Umbilical cord (tissue), 2 donors: ENCODE measurements around the gene FGD5. TPM values are rescaled to one million over a fixed set of nuclear protein-coding genes. Genes with fewer than 3 reads are reported as not detected.

ENCODE experiments used
- DNase-seq: peaks from one replicate; pipeline ENCODE4 v3.0.0-alpha.2; 2015; ENCODE audit warnings: low spot score
- total RNA-seq: library from RNA; depleted of rRNA; stranded (reverse); fragments of >200 nt; gene quantifications from one replicate; pipeline ENCODE4 v1.2.3, GENCODE V29; 2014; ENCODE audit warnings: low replicate concordance; ENCODE audit not compliant: insufficient read depth

The FGD5 gene
- total RNA-seq, 1 donor from 2014 or later = 10.1 TPM

DNA sequence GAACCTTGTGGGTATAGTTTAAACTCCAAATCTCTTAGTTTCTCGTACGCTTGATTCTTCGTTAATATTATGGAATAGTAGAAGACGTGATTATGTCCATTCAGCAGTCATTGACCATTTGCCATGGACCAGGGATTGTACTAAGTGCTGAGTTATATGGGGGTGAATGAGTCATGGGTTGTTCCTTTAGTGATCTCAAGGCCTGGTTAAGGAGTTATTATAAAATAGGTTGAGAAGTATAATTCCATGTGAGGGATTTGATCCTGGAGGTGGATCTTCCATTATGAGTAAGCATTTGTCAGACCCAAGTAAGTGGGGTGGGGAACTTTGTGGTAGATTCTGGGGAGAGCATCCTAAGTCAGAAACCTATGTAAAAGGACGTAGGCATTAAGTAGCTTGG is 144.0 kb downstream of the FGD5 start:
- no peak for DNase-seq

DNA sequence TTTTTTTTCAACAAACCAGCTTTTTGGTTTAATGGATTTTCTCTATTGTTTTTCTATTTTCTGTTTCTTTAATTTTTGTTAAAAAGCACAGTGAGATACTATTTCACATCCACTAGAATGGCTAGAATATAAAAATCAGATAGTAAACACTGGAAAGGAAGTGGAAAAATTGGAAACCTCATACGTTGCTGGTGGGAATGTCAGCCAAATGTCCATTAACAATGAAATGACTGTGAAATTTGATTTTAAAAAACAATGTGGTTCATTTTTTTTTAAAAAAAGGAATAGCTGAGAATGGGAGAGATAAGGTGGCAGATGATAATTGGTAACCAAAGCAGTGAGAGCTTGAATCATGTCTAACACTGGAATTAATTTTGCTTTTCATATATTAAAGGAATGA is 148.5 kb downstream of the FGD5 start:
- DNase-seq = no peak

DNA sequence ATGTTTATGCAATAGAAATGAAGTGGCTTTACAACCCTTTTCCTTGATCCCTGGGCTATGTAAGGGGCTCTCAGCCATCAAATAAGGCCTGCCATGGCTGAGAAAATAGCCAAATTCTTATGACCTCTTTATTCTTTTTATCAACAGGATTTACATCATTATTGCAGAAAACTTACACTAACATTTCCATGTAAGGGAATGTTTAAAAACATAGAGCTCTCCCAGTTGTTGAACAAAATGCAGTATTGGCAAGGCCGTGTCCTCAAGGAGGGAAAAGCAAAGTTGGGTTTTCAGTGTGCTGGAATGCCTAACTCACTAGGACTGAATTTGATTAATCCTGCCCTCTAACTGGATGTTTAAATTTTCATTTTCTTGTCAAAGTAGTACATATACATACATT is 150.9 kb downstream of the FGD5 start:
- peak; percentile 64 for DNase-seq

DNA sequence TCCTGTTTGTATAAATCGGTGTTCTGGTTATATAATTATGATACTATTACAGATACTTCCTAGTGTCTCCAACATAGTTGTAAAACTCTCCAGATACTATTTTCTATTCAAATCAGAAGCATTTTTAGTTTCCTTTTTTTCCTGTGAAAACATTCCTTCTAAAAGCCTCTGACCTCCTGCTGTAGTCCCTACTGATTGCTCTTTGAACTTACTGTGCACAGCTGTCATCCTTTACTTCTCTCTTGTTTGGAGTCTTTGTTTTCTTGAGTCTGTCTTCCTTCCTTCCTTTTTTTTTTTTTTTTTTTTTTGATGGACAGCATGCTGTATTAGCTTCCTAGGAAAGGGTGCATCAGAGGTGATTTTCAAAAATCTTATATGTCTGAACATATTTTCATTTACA is 157.6 kb downstream of the FGD5 start:
- no peak for DNase-seq

DNA sequence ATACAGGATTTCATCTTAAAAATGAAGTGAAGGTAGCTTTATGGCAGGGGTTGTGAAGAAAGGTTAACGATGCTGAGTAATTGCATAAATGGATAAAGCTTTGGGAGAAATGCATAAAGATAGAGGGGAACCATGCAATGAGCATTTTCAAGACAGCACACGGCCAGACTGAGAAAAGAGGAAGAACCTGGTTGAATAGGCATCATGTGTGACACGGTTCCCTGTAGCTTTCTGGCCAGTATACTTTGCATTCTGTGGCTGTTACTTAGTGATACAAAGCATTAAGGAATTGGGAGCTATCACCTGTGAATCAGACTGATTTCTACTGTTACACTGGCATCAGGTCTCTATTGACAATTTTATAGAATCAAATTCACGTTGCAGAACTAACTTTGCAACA is 161.9 kb downstream of the FGD5 start:
- DNase-seq = no peak

Other genes starting within 250 kb of the FGD5 start
- gene CCDC174, start 167.2 kb upstream of the FGD5 start, total RNA-seq = 14.2 TPM
- gene C3orf20, start 143.8 kb upstream of the FGD5 start, total RNA-seq = not detected
- 29.1 TPM for gene NR2C2, start 128.6 kb downstream of the FGD5 start, total RNA-seq
- 7.9 TPM for gene MRPS25, start 246.4 kb downstream of the FGD5 start, total RNA-seq